Stimulated activated CD8-positive, alpha-beta memory T cell treated with anti-CD3 and anti-CD28 coated beads, Interleukin-7, amount 100 ng/mL, for 48 hours (primary cell): ENCODE measurements around the gene KCNJ1.

Experiments used
- DNase-seq, 2 donors: peaks; one replicate each; pipeline ENCODE4 v3.0.0-alpha.2; 2020; ENCODE audit warnings: low read depth in 1 of 2; ENCODE audit errors: extremely low read depth in 1 of 2

The KCNJ1 gene

GRCh38 chr11:128867277-128867676, at the start of gene KCNJ1:
TSS of gene KCNJ1 (minus strand) at chr11:128867296. CDS start at chr11:128840243, 27,053 bp downstream.
- DNase-seq = no peak

DNA sequence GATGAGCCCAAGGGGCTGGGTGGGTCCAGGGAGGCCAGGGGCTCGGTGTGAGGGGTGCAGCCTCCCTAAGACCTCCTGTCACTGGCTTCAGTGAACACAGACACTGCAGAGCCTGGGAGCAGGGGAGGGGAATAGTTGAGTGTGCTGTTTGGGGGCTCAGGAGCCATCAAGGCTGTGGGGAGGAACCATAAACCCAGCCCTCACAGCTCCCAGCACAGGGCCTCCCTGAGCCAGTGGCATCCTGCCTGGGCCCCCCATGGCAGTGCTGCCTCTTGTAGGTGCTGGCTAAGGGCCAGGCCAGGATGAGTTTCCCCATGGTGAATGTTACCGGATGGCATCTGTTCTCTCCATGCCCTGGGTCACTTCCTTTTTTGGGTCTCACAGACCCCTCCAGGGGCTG, 49.6 kb upstream of the KCNJ1 start:
- DNase-seq = no peak

DNA sequence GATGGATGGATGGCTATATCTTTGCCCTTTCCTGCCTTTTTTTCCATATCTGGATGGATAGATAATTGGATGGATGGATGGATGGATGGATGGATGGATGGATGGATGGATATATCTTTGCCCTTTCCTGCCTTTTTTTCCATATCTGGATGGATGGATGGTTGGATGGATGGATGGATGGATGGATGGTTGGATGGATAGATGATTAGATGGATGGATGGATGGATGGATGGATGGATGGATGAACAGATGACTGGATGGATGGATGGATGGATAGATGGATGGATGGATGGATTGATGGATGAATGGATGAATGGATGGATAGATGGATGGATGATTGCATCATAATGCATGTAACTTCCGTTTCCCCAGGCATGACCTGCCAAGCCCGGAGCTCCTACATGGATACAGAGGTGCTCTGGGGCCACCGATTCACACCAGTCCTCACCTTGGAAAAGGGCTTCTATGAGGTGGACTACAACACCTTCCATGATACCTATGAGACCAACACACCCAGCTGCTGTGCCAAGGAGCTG, 49.0 kb upstream of the KCNJ1 start:
- no peak for DNase-seq

- no peak for DNase-seq
Observed at GRCh38 chr11:128915149-128915521, 48.0 kb upstream of the KCNJ1 start.

DNA sequence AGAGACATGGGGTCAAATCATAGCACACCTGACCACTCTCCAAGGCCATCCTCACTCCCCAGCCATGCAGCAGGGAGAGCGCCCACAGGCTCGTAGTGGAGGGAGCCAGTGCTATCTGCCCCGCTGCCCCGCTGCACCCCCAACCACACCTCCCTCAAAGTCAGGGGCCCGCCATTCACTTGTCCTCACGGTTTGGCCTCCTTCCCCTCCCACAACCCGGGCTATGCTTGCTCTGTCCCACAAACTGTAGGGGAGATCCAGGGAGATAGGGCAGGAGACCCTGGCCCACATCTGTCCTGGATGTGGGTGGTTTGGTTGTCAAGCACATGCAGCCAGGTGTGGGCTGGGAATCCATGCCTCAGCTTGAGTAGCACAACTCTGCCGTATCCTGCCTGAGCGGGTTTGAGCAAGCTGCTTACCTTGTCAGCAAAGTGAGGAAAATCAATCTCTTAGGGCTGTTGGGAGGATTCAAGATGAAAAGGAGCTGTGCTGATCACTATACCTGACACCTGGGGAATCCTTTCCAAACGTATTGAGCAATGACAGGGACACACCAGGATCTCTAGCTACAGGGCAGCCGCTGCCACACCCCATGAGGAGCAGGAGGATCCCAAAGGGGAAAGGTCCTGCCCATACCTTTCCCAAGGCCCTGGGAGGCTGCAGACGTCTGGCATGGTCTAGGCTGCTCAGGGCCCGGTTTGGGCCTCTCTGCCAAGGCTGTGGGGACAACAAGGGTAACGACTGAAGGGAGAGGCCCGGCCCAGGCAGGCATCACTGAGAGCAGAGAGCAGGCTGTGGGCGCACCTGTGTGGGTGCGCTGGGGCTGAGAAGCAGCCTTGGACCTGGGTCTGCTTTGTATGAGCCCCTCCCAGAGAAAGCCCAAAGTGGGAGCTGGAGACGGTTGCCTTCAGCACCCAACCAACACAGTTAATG, 47.4 kb upstream of the KCNJ1 start:
- DNase-seq = no peak

DNA sequence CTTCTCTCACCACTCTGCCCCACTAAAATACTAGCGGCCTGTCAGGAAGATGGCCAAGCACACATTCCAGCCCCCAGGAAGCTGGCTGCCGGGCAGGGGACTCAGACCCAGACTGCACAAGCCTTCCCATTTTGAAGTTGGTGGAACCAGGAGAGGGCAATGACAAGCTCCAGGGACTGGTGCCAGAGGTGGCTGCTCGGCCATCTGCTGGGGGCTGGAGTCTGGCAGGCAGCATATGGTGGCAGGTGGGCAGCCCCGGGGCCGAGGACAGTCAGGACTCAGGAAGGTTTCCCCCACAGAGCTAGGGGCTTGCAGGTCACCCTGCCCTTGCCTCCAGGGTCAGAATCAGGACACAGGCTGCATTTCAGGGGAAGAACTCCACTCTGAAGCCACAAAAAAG, 46.7 kb upstream of the KCNJ1 start:
- DNase-seq = no peak

- DNase-seq = no peak
Observed at GRCh38 chr11:128911701-128912100, 44.6 kb upstream of the KCNJ1 start.

DNA sequence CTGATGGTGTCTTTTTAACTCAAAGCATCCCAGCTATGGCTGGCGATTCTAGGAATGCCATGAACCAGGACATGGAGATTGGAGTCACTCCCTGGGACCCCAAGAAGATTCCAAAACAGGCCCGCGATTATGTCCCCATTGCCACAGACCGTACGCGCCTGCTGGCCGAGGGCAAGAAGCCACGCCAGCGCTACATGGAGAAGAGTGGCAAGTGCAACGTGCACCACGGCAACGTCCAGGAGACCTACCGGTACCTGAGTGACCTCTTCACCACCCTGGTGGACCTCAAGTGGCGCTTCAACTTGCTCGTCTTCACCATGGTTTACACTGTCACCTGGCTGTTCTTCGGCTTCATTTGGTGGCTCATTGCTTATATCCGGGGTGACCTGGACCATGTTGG, 44.1 kb upstream of the KCNJ1 start:
- DNase-seq = no peak

DNA sequence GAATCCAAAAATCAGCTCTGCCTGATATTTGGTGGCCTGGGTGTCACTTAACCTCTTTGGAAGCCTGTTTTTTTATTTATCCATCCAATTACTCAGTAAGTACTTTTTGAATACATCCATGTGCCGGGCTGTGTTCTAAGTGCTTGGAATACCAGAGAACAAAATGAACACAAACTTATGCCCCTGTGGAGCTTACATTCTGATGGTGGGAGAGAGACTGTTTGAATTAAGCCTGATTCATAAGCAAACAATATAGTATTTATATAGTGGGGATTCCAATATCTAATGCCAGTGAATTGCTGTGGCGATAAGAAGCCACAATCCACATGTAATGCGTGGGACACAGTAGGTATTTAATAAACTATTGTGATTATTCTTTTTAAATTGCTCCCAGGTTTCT, 43.5 kb upstream of the KCNJ1 start:
- DNase-seq = no peak

DNA sequence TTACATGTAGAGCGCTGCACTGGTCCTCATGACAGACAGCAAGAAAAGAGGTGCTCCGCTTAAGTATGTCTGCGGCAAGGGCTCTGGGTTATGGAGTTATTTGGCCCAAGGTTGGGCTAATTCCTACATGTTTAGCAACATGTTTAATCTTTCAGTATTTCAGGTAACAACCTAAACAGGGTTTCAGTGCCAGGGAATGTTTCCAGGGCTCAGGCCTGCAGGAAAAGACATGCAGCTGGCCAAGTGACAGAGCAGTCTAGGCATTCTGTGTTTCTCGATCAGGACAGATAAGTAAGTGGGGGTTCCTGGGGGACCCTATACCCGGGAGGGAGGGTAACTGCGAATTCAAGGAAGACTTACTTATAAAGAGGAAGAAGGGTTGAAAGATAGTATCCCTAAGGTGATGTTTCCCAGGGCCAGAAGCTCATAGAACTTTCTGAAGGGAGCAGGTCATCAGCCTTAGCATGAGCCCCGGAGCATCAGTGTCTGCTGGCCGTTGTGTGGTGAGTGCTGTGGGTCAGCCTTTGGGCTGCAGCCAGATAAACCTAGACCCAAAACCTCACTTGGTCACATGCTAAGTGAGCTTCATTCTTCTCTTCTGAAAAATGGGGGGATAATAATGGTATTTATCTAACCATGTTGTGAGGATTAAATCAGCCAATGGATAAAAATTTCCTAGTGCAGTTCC, 42.5 kb upstream of the KCNJ1 start:
- DNase-seq = no peak

DNA sequence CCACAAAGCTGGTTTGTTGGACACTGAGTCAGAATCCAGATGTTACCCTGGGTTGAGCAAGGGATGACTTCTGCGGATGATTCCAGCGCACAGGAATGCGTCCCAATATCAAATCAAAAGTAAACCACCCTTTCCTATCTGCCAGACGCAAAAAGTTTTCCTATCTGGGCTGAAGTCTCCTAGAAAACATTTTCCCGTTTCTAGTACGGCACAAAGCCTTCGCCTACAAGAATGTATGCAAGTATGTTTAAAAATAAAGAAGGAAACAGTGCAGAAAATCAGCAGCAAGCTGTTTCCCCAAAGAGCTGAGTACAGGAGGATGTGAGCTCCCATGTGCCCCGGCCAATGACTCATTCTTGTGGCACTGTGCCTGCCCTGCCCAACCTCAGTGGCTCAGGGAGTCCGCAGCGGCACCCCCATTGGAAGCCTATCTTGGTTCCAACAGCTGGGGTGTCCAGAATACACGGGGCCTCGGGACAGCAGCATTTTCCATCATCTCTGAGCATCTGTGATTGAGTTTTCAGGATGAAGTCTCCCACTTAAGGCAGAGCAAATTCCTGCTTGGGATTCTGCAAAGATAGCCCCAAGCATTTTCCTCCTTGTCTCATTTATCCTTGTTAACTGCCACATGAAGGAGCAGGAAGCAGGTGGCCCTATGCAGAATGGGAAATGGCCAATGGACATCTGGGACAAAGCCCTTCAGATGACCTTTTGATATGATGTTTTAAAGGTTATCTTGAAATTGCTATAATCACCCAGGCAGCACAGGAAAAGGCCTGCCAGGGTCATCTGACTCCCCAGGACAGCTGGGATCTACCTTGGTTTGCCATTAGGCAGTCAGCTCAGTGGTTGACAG, 41.5 kb upstream of the KCNJ1 start:
- no peak for DNase-seq

DNA sequence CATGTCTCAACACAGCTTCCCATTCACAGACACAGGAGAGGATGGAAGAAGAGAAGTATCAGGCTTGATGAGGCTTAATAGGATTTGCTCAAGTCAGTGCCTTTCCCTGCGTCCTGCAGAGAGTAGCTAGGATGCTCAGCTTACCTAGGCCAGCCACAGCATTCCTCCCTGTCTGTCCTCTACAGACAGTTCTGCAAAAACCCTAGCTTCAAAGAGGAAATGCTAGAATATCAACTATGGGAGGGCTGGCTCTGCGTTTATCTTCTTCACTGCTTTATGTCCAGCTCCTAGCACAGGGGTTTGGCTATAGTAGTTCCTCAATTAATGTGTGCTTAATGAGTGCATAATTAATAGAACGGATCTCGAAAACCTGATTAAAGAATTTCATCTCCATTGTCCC, 40.5 kb upstream of the KCNJ1 start:
- no peak for DNase-seq

GRCh38 chr11:128906185-128907050, 39.3 kb upstream of the KCNJ1 start:
- DNase-seq = no peak

GRCh38 chr11:128905345-128906184, 38.5 kb upstream of the KCNJ1 start:
- DNase-seq = no peak

- DNase-seq = no peak
Observed at GRCh38 chr11:128904656-128905344, 37.7 kb upstream of the KCNJ1 start.

- no peak for DNase-seq
Observed at GRCh38 chr11:128904303-128904655, 37.2 kb upstream of the KCNJ1 start.

DNA sequence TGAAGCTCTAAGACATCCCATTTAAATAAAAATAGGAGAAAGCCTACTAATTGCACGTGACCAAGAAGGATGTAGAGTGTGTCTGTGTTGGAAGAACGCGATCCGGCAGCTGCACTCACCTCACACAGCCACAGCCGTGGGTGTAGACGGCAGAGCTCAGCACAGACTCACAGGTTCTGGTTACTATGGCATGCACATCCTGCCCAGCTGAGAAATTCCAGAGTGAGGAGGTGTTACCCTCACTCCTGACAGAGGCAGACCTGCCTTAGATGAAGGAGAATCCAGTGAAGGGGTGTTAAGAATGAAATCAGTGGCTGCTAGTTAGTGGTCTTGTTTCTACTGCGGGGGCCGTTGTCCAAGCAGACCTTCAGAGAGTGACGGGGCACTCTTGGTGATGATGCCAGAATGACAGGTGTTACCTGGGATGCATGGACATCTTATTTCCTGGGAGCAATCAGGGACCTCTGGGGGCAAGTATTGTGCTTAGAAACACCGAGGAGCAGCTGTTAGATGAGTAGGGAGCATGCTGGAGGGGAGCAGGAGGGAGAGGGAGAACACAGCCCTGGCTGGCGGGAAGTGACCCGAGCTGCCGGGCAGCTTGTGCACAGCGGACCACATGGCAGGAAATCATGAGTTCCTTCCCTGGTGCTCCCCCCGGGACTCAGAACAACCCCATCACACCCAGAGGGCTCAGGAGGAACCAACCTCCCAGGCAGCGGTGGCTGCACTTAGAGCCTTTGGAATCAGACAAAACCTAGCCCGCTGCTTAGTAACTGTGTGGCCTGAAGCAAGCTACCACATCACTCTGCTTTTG, 36.4 kb upstream of the KCNJ1 start:
- no peak for DNase-seq

GRCh38 chr11:128902515-128903066, 35.5 kb upstream of the KCNJ1 start:
- DNase-seq = no peak
